HG03520 (cell line): ENCODE data around the gene ELFN1.

Experiments
- ATAC-seq: cut with Tn5 transposase; IDR thresholded peaks from one replicate; pipeline ENCODE4 v1.9.1; 2021; ENCODE audit warnings: mild to moderate bottlenecking, moderate library complexity; ENCODE audit not compliant: unreplicated experiment

Gene ELFN1

GRCh38 chr7:1738511-1738910 lies 68.4 kb downstream of the ELFN1 start:
- ATAC-seq, result no peak

DNA sequence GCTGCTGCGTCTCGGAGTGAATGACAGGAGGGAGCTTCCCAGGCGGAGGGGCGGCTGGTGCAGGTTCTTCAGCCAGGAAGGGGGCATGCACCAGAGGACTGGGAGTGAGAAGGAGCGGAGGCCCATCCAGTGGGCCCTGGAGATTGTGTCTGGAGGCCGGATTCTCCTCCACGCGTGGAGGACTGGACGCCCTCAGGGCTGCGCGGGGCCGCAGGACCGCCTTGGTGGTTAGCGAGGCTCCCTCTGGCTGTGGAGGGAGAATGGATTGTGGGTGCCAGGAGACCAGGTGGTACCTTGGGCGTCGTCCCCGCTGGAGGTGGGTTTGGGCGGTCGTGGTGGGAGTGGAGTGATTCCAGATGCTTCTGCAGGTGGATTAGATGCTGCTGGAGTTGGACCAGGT lies 68.9 kb downstream of the ELFN1 start:
- ATAC-seq, result no peak

DNA sequence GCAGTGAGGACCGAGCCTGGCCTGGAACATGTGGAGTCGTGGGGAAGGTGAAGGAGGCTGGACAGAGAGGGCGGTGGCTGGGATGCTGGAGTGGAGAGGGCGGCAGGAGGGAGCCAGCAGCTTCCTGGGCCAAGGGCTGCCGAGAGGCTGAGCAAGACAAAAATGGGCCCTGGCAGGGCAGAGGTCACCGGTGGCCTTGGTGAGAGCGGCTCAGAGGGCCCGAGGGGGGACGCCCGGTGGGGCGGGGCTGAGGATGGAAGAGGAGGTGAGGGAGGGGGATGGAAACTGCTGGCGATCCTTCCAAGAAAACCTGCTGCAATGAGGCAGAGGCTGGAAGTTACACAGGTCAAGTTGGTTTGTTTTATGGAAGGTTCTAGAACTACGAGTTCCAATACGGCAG lies 69.5 kb downstream of the ELFN1 start:
- ATAC-seq, result no peak

DNA sequence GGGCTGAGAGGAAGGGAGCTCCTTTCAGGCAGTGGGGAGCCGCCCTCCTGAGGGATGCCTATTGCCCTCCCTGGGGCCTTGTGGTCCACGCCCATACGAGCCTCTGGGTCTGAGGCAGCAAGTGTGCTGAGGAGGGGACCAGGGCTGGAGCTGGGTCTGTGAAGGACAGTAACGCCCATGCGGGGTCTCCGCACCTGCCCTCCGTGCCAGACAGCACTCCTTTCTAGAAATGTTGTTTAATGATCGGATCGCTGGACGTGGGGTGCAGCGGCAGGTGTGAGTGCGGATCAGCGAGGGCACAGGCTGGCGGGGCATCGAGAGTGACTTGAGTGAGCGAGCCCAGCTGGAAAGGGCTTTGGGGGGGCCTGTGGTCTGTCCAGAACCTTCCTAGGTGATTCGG lies 70.1 kb downstream of the ELFN1 start:
- no peak for ATAC-seq

DNA sequence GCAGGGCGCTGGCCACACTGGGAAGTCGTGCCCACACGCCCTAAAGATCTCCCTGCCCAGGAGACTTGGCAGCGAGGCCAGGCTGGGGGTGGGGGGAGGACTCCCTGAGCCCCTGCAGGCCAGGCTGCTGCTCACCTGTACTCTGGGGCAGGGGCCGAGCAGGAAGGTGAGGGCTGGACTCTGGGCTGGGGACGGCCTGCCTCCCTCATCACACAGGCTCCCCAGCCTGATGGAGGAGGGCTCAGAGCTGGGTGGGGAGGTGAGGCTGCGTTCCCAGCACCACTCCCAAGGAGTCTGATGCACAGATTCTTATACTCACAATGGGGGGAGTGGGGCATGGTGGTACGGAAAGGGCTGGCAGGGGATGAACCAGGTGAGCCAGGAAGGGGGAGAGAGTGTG lies 71.2 kb downstream of the ELFN1 start:
- no peak for ATAC-seq

- no peak for ATAC-seq
These were observed 71.9 kb downstream of the ELFN1 start for GRCh38 chr7:1741751-1742554.

DNA sequence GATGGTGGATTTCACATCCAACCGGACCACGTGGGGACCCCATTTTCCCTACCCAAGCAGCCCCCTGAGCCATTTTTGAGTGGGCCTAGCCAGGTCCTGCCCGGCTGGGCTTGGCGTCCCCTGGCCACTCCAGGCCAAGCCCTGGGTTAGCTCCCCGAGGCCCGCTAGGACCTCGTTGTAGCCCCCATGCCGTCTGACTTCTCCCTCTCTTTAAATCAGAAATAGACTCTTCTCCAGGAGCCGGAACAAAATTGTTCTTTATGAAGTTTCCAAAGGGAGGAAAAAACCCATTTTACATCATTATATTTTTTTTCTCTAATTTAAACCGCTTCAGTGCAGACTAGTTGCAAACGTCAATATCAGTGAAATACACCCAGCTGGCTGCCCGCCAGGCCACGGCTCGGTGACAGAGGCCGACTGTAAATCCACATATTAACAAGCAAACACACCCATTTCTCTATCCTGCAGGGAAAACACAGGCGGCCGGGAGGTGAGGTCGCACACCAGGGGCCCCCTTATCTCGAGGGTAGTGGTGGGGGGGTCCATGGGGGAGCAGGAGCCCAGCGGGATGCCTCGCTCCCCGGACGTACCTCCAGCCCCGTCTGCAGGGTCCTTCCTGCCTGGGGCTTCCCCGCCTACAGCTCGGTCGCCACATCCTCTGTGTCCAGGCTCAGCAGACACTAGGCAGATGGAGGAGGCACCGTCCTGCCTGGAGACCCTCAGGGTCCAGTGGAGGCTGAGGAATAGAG lies 72.7 kb downstream of the ELFN1 start:
- no peak for ATAC-seq

DNA sequence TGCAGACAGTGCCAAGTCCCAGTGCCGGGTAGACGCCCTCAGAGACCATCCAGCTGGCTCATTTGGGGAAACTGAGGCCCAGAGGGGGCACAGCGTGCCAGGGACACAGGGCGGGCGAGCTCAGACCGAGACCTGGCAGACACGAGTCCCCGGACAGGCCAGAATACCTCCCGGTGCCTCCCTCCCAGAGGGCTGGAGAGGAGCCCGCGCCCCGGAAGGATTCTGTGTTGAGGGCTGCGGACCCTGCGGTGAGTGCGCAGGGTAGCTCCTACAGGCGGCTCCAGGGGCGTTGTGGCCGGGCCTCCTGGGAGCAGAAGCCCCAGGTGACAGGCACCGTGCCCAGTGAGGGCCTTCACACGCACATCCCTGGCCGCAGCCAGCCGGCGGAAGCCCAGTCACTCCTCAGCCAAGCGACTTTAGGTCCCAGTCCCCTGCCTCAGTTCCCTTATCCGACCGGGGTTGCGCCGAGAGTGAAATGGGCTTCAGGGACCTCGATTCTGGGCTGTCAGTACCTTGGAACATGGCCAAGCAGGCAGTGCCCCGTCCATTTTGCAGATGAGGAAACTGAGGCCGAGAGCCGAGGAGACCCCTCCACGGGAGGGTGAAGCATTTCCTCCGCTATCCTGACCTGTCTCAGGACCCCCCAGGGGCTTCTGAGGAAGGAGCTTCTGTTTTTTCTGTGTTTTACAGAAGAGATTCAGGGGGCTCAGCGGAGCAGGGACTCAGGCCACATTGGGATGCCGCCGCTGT lies 73.6 kb downstream of the ELFN1 start:
- no peak for ATAC-seq

GRCh38 chr7:1744296-1745017 lies 74.4 kb downstream of the ELFN1 start:
- ATAC-seq, result no peak

DNA sequence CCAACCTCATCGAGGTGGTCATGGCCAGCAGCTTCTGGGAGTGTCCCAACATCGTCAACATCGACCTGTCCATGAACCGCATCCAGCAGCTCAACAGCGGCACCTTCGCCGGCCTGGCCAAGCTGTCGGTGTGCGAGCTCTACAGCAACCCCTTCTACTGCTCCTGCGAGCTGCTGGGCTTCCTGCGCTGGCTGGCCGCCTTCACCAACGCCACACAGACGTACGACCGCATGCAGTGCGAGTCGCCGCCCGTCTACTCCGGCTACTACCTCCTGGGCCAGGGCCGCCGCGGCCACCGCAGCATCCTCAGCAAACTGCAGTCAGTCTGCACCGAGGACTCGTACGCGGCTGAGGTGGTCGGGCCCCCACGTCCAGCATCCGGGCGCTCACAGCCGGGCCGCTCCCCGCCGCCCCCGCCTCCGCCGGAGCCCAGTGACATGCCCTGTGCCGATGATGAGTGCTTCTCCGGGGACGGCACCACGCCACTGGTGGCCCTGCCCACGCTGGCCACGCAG lies 75.0 kb downstream of the ELFN1 start:
- ATAC-seq, result no peak

GRCh38 chr7:1745576-1746490 lies 75.8 kb downstream of the ELFN1 start:
- ATAC-seq, result no peak

- ATAC-seq, result no peak
These were observed 76.5 kb downstream of the ELFN1 start for GRCh38 chr7:1746491-1746975.

GRCh38 chr7:1747004-1747801 lies 77.1 kb downstream of the ELFN1 start:
- no peak for ATAC-seq

GRCh38 chr7:1748076-1748838 lies 78.2 kb downstream of the ELFN1 start:
- ATAC-seq, result no peak

- ATAC-seq, result no peak
These were observed 78.7 kb downstream of the ELFN1 start for GRCh38 chr7:1748839-1749173.

GRCh38 chr7:1749351-1749863 lies 79.3 kb downstream of the ELFN1 start:
- no peak for ATAC-seq

- ATAC-seq, result no peak
These were observed 79.9 kb downstream of the ELFN1 start for GRCh38 chr7:1749864-1750466.
